NT2/D1 (cell line): ENCODE data around the gene ALOX5AP.
A peak's percentile ranks its signal among the peaks of the same experiment; 100 is the strongest.

Source experiments
- DNase-seq: peaks from one replicate; pipeline ENCODE4 v3.0.0-alpha.2; 2011; ENCODE audit warnings: low read depth, low spot score
- H3K27me3 ChIP-seq: 2 replicates; pipeline ENCODE4 v1.6.0; 2011; ENCODE audit warnings: mild to moderate bottlenecking; ENCODE audit not compliant: insufficient read length, insufficient read depth
- H3K36me3 ChIP-seq: 2 replicates; pipeline ENCODE4 v1.6.1; 2011; ENCODE audit warnings: mild to moderate bottlenecking, low read length, mixed read lengths; ENCODE audit not compliant: insufficient read depth, insufficient read length
- H3K4me1 ChIP-seq: 2 replicates; pipeline ENCODE4 v1.5.1; 2011; ENCODE audit not compliant: insufficient read depth, insufficient read length
- H3K4me3 ChIP-seq: 2 replicates; pipeline ENCODE4 v1.5.1; 2011; ENCODE audit warnings: low read depth; ENCODE audit not compliant: insufficient read length
- H3K9ac ChIP-seq: 2 replicates; pipeline ENCODE4 v1.6.0; 2011; ENCODE audit warnings: low read depth; ENCODE audit not compliant: insufficient read length
- H3K9me3 ChIP-seq: 2 replicates; pipeline ENCODE4 v1.5.1; 2011; ENCODE audit warnings: mild to moderate bottlenecking, low read length; ENCODE audit not compliant: insufficient read depth
- SUZ12 ChIP-seq: IDR thresholded peaks from 2 replicates; pipeline ENCODE4 v1.6.1; 2011; ENCODE audit not compliant: insufficient read length, insufficient read depth; ENCODE audit errors: extremely low read depth
- YY1 ChIP-seq: IDR thresholded peaks from 2 replicates; pipeline ENCODE4 v1.6.1; 2011; ENCODE audit not compliant: insufficient read length, insufficient read depth
- ZNF274 ChIP-seq: IDR thresholded peaks from 2 replicates; pipeline ENCODE4 v1.6.1; 2011; ENCODE audit warnings: mild to moderate bottlenecking, low read depth, low read length

The ALOX5AP gene

DNA sequence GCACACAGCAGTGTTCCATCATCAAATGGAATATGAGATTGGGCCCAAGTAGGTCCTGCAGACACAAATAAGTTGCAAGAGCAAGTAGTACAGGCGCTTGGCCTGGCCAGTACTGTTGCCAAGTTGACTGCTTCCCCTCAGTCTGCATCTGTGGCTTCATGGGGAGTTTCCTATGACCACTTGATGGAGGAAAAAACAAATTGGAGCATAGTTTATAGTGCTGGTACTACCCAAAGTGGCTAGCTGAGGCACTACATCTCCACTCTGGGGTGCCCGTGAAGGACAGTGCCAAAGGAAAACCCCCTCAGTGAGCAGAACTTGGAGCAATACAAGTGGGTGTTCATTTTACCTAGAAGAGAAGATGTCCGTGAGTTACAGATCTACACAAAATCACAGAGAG is 10.6 kb upstream of the ALOX5AP start:
- Histone ChIP-seq H3K9ac (no peak overlapping the region), H3K9me3 (no peaks in the 10 kb centered on the region), H3K36me3 (no peaks in the 10 kb centered on the region), H3K27me3 (no peaks in the 10 kb centered on the region), H3K4me3 (no peak overlapping the region), H3K4me1 (no peaks in the 10 kb centered on the region)
- TF ChIP-seq ZNF274, result no peak
- no peak for TF ChIP-seq SUZ12
- DNase-seq, result no peak

- Histone ChIP-seq H3K27me3 (no peaks in the 10 kb centered on the region), H3K4me3 (no peak overlapping the region), H3K4me1 (no peaks in the 10 kb centered on the region), H3K9ac (no peak overlapping the region), H3K36me3 (no peaks in the 10 kb centered on the region), H3K9me3 (no peaks in the 10 kb centered on the region)
- no peak for DNase-seq
- TF ChIP-seq SUZ12, result no peak
- TF ChIP-seq YY1, result no peak
Observed at GRCh38 chr13:30725326-30726085, 9.8 kb upstream of the ALOX5AP start.

DNA sequence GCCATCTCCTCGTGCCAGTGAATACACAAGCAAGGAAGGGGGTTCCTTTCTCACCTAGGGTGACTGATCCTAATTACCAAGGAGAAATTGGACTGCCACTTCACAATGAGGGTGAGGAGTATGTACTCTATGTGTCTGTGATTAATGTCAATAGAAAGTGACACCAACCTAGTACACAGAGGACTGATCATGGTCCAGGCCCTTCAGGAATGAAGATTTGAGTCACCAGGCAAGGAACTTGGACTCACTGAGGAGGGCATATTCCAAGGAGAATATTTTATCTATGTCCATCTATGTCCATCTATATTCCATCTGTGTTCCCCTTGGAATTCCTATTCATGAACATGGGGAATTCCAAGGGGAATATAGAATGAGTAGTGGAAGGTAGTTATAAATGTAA is 9.2 kb upstream of the ALOX5AP start:
- Histone ChIP-seq H3K4me1 (no peaks in the 10 kb centered on the region), H3K36me3 (no peaks in the 10 kb centered on the region), H3K27me3 (no peaks in the 10 kb centered on the region), H3K4me3 (no peak overlapping the region), H3K9ac (no peak overlapping the region), H3K9me3 (no peaks in the 10 kb centered on the region)
- no peak for DNase-seq
- TF ChIP-seq SUZ12, result no peak
- TF ChIP-seq ZNF274, result no peak
- no peak for TF ChIP-seq YY1

- H3K27me3 ChIP-seq, result no peaks in the 10 kb centered on the region
- no peak overlapping the region for H3K9ac ChIP-seq
- no peaks in the 10 kb centered on the region for H3K9me3 ChIP-seq
- H3K36me3 ChIP-seq, result no peaks in the 10 kb centered on the region
- no peak for DNase-seq
- H3K4me1 ChIP-seq, result no peaks in the 10 kb centered on the region
- no peak overlapping the region for H3K4me3 ChIP-seq
- TF ChIP-seq SUZ12, result no peak
- no peak for TF ChIP-seq ZNF274
- no peak for TF ChIP-seq YY1
Observed at GRCh38 chr13:30727491-30728355, 7.6 kb upstream of the ALOX5AP start.

GRCh38 chr13:30729801-30730200 is 5.5 kb upstream of the ALOX5AP start:
- TF ChIP-seq YY1 (no peak), ZNF274 (no peak)
- Histone ChIP-seq H3K27me3 (no peaks in the 10 kb centered on the region), H3K9me3 (no peaks in the 10 kb centered on the region), H3K4me3 (no peak overlapping the region), H3K36me3 (no peaks in the 10 kb centered on the region), H3K4me1 (no peaks in the 10 kb centered on the region), H3K9ac (no peak overlapping the region)
- no peak for DNase-seq

DNA sequence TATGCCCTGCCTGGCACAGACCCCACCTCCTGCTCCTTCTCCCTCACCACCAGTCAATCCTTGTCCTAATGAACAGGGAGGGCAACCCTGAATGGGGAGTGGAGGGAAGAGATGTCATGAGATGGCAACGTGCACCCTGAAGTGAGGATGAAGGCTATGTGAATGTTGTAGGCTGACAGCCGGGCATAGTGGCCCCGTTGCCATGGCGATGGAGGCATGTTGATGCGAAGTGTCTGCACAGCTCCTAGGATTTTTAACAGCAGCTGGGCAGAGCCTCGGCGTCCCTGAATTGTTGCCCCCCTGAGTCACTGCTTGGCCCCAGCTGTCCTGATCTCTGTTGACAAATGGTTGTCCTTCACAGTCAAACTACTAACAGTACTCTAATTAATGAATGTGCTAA is 4.8 kb upstream of the ALOX5AP start:
- H3K9ac ChIP-seq, result no peak overlapping the region
- no peaks in the 10 kb centered on the region for H3K9me3 ChIP-seq
- no peak for TF ChIP-seq ZNF274
- TF ChIP-seq YY1, result no peak
- no peak for TF ChIP-seq SUZ12
- peak; percentile 8 for DNase-seq
- H3K36me3 ChIP-seq, result no peaks in the 10 kb centered on the region
- no peak overlapping the region for H3K4me3 ChIP-seq
- no peaks in the 10 kb centered on the region for H3K27me3 ChIP-seq
- H3K4me1 ChIP-seq, result no peaks in the 10 kb centered on the region

- no peaks in the 10 kb centered on the region for H3K9me3 ChIP-seq
- no peaks in the 10 kb centered on the region for H3K36me3 ChIP-seq
- no peaks in the 10 kb centered on the region for H3K4me1 ChIP-seq
- no peak for DNase-seq
- no peak overlapping the region for H3K9ac ChIP-seq
- TF ChIP-seq YY1, result no peak
- TF ChIP-seq ZNF274, result no peak
- no peak for TF ChIP-seq SUZ12
- no peak overlapping the region for H3K4me3 ChIP-seq
- no peaks in the 10 kb centered on the region for H3K27me3 ChIP-seq
Observed at GRCh38 chr13:30731361-30732045, 3.8 kb upstream of the ALOX5AP start.
